Breast epithelium (tissue), 3 donors: ENCODE measurements around the gene SEC24B.

ENCODE experiments used
- CTCF ChIP-seq, 3 donors: fragments of 450-650 bp; IDR thresholded peaks; one replicate each; pipeline ENCODE4 v1.5.1; 2016 to 2017; ENCODE audit warnings: antibody characterized with exemption in 3 of 3, mild to moderate bottlenecking in 3 of 3, moderate library complexity in 3 of 3
- POLR2A ChIP-seq: fragments of 450-650 bp; IDR thresholded peaks from one replicate; pipeline ENCODE4 v1.6.1; 2016; ENCODE audit warnings: antibody characterized with exemption, mild to moderate bottlenecking, moderate library complexity
- POLR2AphosphoS5 ChIP-seq, 3 donors: sonication (generic); formaldehyde crosslinking; IDR thresholded peaks; one replicate each; pipeline ENCODE4 v1.6.1; 2017; ENCODE audit warnings: antibody characterized with exemption in 3 of 3

- TF ChIP-seq CTCF (IDR thresholded peaks at IDR 0.05) (no peak), POLR2AphosphoS5 (IDR thresholded peaks at IDR 0.05) (no peak), POLR2A (no peak)
Measured at GRCh38 chr4:109389369-109390114, 44.1 kb upstream of the SEC24B start.
